ENCODE measurements around the gene DPP10. TPM values are rescaled to one million over a fixed set of nuclear protein-coding genes. Genes with fewer than 3 reads are reported as not detected.

DPP10 gene
- total and polyA plus RNA-seq, 4 donors, result 0.04 to 4.1 (median 0.48) TPM

GRCh38 chr2:114699423-114699944, 257.0 kb downstream of the DPP10 start:
- H3K27me3 ChIP-seq (ENCODE audit: control insufficient read depth in 4 of 4, insufficient read depth in 4 of 4, low read length in 3 of 4), result no peaks in the 10 kb centered on the region
- TF ChIP-seq JUND (IDR thresholded peaks at IDR 0.05), result no peak
- no peak for TF ChIP-seq SP1 (IDR thresholded peaks at IDR 0.05)
- TF ChIP-seq ATF3 (IDR thresholded peaks at IDR 0.05), result no peak
- TF ChIP-seq NR2F2 (IDR thresholded peaks at IDR 0.05), result no peak
- TF ChIP-seq ZBTB33 (IDR thresholded peaks at IDR 0.05), result no peak
- TF ChIP-seq RXRA (IDR thresholded peaks at IDR 0.05), result no peak
- no peak for TF ChIP-seq FOXA2 (IDR thresholded peaks at IDR 0.05)
- no peak for TF ChIP-seq HNF4A (conservative IDR thresholded peaks at IDR 0.05)
- no peak for TF ChIP-seq GABPA (IDR thresholded peaks at IDR 0.05 in 1 of 2, conservative IDR thresholded peaks at IDR 0.05 in 1 of 2)
- TF ChIP-seq, protein P1, sequence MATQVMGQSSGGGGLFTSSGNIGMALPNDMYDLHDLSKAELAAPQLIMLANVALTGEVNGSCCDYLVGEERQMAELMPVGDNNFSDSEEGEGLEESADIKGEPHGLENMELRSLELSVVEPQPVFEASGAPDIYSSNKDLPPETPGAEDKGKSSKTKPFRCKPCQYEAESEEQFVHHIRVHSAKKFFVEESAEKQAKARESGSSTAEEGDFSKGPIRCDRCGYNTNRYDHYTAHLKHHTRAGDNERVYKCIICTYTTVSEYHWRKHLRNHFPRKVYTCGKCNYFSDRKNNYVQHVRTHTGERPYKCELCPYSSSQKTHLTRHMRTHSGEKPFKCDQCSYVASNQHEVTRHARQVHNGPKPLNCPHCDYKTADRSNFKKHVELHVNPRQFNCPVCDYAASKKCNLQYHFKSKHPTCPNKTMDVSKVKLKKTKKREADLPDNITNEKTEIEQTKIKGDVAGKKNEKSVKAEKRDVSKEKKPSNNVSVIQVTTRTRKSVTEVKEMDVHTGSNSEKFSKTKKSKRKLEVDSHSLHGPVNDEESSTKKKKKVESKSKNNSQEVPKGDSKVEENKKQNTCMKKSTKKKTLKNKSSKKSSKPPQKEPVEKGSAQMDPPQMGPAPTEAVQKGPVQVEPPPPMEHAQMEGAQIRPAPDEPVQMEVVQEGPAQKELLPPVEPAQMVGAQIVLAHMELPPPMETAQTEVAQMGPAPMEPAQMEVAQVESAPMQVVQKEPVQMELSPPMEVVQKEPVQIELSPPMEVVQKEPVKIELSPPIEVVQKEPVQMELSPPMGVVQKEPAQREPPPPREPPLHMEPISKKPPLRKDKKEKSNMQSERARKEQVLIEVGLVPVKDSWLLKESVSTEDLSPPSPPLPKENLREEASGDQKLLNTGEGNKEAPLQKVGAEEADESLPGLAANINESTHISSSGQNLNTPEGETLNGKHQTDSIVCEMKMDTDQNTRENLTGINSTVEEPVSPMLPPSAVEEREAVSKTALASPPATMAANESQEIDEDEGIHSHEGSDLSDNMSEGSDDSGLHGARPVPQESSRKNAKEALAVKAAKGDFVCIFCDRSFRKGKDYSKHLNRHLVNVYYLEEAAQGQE (IDR thresholded peaks at IDR 0.05), result no peak
- TF ChIP-seq HNF4G (IDR thresholded peaks at IDR 0.05), result no peak
- no peak for TF ChIP-seq YY1 (IDR thresholded peaks at IDR 0.05)
- no peak for TF ChIP-seq TAF1 (conservative IDR thresholded peaks at IDR 0.05)
- TF ChIP-seq, protein P2, sequence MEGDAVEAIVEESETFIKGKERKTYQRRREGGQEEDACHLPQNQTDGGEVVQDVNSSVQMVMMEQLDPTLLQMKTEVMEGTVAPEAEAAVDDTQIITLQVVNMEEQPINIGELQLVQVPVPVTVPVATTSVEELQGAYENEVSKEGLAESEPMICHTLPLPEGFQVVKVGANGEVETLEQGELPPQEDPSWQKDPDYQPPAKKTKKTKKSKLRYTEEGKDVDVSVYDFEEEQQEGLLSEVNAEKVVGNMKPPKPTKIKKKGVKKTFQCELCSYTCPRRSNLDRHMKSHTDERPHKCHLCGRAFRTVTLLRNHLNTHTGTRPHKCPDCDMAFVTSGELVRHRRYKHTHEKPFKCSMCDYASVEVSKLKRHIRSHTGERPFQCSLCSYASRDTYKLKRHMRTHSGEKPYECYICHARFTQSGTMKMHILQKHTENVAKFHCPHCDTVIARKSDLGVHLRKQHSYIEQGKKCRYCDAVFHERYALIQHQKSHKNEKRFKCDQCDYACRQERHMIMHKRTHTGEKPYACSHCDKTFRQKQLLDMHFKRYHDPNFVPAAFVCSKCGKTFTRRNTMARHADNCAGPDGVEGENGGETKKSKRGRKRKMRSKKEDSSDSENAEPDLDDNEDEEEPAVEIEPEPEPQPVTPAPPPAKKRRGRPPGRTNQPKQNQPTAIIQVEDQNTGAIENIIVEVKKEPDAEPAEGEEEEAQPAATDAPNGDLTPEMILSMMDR (IDR thresholded peaks at IDR 0.05; ENCODE audit: low read depth, low read length, missing input control), result no peak
- TF ChIP-seq EGR1 (IDR thresholded peaks at IDR 0.05; ENCODE audit: low read depth in 2 of 2), result no peak
- no peak for TF ChIP-seq MAX (IDR thresholded peaks at IDR 0.05)
- WGBS, result 82% methylated on average over 2 of the region's 2 CpGs

DNA sequence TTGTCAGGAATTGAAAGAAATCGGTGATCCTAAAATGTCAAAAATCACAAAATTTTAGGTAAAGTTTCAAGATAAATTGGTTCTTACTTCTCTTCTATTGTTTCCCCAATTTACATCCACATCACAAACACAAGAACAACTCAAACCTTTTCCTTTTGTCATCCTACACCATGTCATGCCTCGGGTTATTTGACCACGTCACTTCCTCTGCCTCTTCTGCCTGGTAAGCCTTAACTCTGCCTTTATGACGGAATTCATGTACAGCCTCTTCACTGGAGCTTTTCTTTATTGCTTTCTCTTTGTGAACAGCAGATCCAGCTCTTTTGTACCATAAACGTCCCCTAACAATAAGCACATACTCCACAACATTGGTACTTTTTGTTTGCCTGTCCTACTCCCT, 258.0 kb downstream of the DPP10 start:
- WGBS, result 66% methylated on average over 5 of the region's 5 CpGs

More at GRCh38 chr2:114699423-114699944, 257.0 kb downstream of the DPP10 start:
- Histone ChIP-seq H3K36me3 (ENCODE audit: control insufficient read depth in 4 of 4, insufficient read depth in 3 of 4, low read depth in 1 of 4, low read length in 3 of 4) (no peaks in the 10 kb centered on the region), H3K27ac (ENCODE audit: low read depth in 1 of 2, low read length in 2 of 2) (no peak overlapping the region), H3K4me3 (ENCODE audit: low read depth in 1 of 3, low read length in 3 of 3) (no peak overlapping the region), H3K4me1 (ENCODE audit: control insufficient read depth in 4 of 4, insufficient read depth in 4 of 4, low read length in 3 of 4) (no peaks in the 10 kb centered on the region), H3K9me3 (ENCODE audit: control insufficient read depth in 4 of 4, low read length in 3 of 4) (no peaks in the 10 kb centered on the region), H3K9ac (ENCODE audit: low read depth in 1 of 2, low read length in 2 of 2) (no peak overlapping the region)
- no peak for DNase-seq (ENCODE audit: low spot score)

More for the DNA sequence above, 258.0 kb downstream of the DPP10 start:
- no peak overlapping the region for H3K4me3 ChIP-seq (ENCODE audit: low read depth in 1 of 3, low read length in 3 of 3)
- TF ChIP-seq NR2F2 (IDR thresholded peaks at IDR 0.05) (no peak), ATF3 (IDR thresholded peaks at IDR 0.05) (no peak), GABPA (IDR thresholded peaks at IDR 0.05 in 1 of 2, conservative IDR thresholded peaks at IDR 0.05 in 1 of 2) (no peak), FOXA1 (IDR thresholded peaks at IDR 0.05) (no peak), YY1 (IDR thresholded peaks at IDR 0.05) (no peak), EGR1 (IDR thresholded peaks at IDR 0.05; ENCODE audit: low read depth in 2 of 2) (no peak)
- TF ChIP-seq, protein P1 (IDR thresholded peaks at IDR 0.05), result no peak
- no peak overlapping the region for H3K27ac ChIP-seq (ENCODE audit: low read depth in 1 of 2, low read length in 2 of 2)
- H3K4me1 ChIP-seq (ENCODE audit: control insufficient read depth in 4 of 4, insufficient read depth in 4 of 4, low read length in 3 of 4), result no peaks in the 10 kb centered on the region
- DNase-seq (ENCODE audit: low spot score), result no peak
- no peaks in the 10 kb centered on the region for H3K27me3 ChIP-seq (ENCODE audit: control insufficient read depth in 4 of 4, insufficient read depth in 4 of 4, low read length in 3 of 4)
- H3K36me3 ChIP-seq (ENCODE audit: control insufficient read depth in 4 of 4, insufficient read depth in 3 of 4, low read depth in 1 of 4, low read length in 3 of 4), result no peaks in the 10 kb centered on the region
- no peak overlapping the region for H3K9ac ChIP-seq (ENCODE audit: low read depth in 1 of 2, low read length in 2 of 2)
- H3K9me3 ChIP-seq (ENCODE audit: control insufficient read depth in 4 of 4, low read length in 3 of 4), result no peaks in the 10 kb centered on the region

All from liver (tissue), 9 donors.